Measurements from ENCODE around the gene DPYSL3. TPM values are rescaled to one million over a fixed set of nuclear protein-coding genes. Genes with fewer than 3 reads are reported as not detected.

The DPYSL3 gene
- total RNA-seq, 1 experiment from 2014 or later, result 17.2 TPM

DNA sequence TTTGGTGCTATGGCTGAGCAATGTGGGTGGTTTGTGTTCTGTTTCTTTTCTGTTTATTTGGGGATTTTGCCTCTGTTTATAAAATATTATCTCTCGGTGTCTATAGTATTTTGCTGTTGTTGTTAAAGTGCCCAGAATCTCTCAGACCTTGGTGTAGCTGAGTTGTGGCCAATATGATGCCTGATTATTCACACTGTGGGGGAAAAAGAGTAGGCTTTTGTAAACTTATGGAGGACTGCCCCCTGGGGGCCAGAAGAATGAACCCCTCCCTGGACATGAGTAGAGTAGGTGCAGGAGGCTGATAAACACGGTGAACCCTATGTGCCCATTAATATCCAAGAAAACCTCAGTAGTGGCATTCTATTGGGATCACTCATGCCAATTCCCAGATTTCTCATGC lies 49.0 kb upstream of the DPYSL3 start:
- Histone ChIP-seq H3K9ac (ENCODE audit: low read length) (no peak overlapping the region), H3K36me3 (ENCODE audit: control insufficient read depth in 1 of 2, insufficient read depth in 2 of 2, low read length in 2 of 2) (no peaks in the 10 kb centered on the region), H3K27me3 (ENCODE audit: insufficient read depth, low read length) (0 out of 2 replicates have a peak, but pooled peaks cover 7% of the 10 kb centered on the region), H4K20me1 (ENCODE audit: insufficient read depth) (no peaks in the 10 kb centered on the region), H3K4me2 (ENCODE audit: low read length) (no peak overlapping the region), H2AFZ (ENCODE audit: low read depth, low read length, poor library complexity, severe bottlenecking) (no peak overlapping the region), H3K79me2 (ENCODE audit: insufficient read depth, low read length) (no peaks in the 10 kb centered on the region), H3K9me2 (ENCODE audit: insufficient read depth) (no peaks in the 10 kb centered on the region), H3K9me3 (ENCODE audit: control insufficient read depth in 1 of 2, insufficient read depth in 1 of 2, low read depth in 1 of 2, low read length in 2 of 2) (no peaks in the 10 kb centered on the region), H3K27ac (ENCODE audit: low read depth, low read length) (no peak overlapping the region), H3K4me1 (ENCODE audit: control insufficient read depth in 1 of 2, insufficient read depth in 2 of 2, low read length in 2 of 2) (no peaks in the 10 kb centered on the region), H3K4me3 (replicated peaks in 1 of 2; ENCODE audit: low read depth in 1 of 2, low read length in 2 of 2) (no peak overlapping the region)
- RAD21 ChIA-PET (ENCODE audit: low non-redundant PET in 1 of 2, low total read pairs in 2 of 2, uncharacterized antibody in 2 of 2, unreplicated experiment in 2 of 2), result no interaction called here
- BruUV-seq (replicated peaks), result no TSS peak
- intact Hi-C loops (cut with micrococcal nuclease), result loop anchor here (2.0 kb wide), 1 partner anchor 94 kb away; no protein-coding TSS in a partner anchor
- peak; percentile 76 for ATAC-seq
- CTCF ChIA-PET, result interaction anchor here (0.6 to 2.7 kb wide), 5 partner anchors 11 to 334 kb away, joined by 3 to 12 read pairs (median 6); no protein-coding TSS in a partner anchor
- POLR2A ChIA-PET, result no interaction called here
- no peak for DNase-seq (ENCODE audit: low read depth, low spot score)
- TF ChIP-seq RAD21 (IDR thresholded peaks at IDR 0.05; ENCODE audit: low read depth) (peak; percentile 57), SRF (IDR thresholded peaks at IDR 0.05; ENCODE audit: low read depth) (no peak)
- TF ChIP-seq, protein P1, sequence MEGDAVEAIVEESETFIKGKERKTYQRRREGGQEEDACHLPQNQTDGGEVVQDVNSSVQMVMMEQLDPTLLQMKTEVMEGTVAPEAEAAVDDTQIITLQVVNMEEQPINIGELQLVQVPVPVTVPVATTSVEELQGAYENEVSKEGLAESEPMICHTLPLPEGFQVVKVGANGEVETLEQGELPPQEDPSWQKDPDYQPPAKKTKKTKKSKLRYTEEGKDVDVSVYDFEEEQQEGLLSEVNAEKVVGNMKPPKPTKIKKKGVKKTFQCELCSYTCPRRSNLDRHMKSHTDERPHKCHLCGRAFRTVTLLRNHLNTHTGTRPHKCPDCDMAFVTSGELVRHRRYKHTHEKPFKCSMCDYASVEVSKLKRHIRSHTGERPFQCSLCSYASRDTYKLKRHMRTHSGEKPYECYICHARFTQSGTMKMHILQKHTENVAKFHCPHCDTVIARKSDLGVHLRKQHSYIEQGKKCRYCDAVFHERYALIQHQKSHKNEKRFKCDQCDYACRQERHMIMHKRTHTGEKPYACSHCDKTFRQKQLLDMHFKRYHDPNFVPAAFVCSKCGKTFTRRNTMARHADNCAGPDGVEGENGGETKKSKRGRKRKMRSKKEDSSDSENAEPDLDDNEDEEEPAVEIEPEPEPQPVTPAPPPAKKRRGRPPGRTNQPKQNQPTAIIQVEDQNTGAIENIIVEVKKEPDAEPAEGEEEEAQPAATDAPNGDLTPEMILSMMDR (IDR thresholded peaks at IDR 0.05 in 2 of 3, conservative IDR thresholded peaks at IDR 0.05 in 1 of 3; ENCODE audit: borderline replicate concordance in 1 of 3, insufficient read depth in 1 of 3, low read depth in 2 of 3, low read length in 2 of 3), result peak; percentile 35 to 52 (median 46); a peak in 4 of 6 replicates

DNA sequence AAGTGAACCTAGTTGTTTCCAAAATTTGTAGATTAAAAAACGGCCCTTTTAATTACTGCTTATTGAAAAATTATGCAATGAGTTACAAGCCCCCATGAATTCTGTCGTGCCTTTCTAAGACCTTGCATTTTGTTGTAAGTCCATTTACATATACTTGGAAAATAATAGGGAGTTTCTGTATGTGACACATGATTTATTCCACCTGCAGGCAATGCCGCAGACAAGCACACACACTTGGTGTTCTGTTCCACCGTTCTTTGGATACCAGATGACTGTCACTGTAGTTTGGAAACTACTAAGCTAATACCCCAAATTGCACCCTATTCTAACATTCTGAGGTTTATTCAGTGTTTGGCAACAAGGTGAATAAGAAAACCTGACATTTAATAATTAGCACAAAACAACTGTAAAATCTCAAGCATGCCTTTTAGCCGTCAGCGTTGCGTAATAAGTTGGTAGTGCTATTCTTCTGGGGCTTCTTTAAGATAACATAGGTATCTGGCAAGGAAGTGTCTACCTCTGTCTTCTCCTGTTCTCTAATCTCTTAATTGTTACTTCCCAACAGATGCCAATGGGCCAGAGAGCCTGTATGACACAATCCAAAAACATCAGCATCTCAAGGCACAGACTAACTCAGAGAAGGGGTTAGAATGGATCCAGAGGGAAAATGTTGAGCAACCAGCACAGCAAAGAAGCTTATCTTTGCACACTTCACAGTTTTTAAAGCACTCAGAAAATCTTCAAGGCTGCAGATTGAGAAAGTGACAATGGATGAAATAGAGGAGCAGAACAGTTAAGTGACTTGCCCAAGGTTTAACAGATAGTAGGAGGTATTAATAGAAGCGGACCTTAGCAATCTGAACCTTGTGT lies 48.2 kb upstream of the DPYSL3 start:
- TF ChIP-seq SRF (IDR thresholded peaks at IDR 0.05; ENCODE audit: low read depth), result no peak
- TF ChIP-seq EGR1 (IDR thresholded peaks at IDR 0.05; ENCODE audit: low read depth), result no peak
- no peak for TF ChIP-seq ZNF274 (IDR thresholded peaks at IDR 0.05; ENCODE audit: low read depth, low read length)
- TF ChIP-seq, protein P2, sequence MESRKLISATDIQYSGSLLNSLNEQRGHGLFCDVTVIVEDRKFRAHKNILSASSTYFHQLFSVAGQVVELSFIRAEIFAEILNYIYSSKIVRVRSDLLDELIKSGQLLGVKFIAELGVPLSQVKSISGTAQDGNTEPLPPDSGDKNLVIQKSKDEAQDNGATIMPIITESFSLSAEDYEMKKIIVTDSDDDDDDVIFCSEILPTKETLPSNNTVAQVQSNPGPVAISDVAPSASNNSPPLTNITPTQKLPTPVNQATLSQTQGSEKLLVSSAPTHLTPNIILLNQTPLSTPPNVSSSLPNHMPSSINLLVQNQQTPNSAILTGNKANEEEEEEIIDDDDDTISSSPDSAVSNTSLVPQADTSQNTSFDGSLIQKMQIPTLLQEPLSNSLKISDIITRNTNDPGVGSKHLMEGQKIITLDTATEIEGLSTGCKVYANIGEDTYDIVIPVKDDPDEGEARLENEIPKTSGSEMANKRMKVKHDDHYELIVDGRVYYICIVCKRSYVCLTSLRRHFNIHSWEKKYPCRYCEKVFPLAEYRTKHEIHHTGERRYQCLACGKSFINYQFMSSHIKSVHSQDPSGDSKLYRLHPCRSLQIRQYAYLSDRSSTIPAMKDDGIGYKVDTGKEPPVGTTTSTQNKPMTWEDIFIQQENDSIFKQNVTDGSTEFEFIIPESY (IDR thresholded peaks at IDR 0.05; ENCODE audit: extremely low read depth, insufficient replicate concordance, low read length), result no peak
- DNase-seq (ENCODE audit: low read depth, low spot score), result no peak
- intact Hi-C loops (cut with micrococcal nuclease), result loop anchor here (2.0 kb wide), 1 partner anchor 93 kb away; no protein-coding TSS in a partner anchor
- H3K4me3 ChIP-seq (replicated peaks in 1 of 2; ENCODE audit: low read depth in 1 of 2, low read length in 2 of 2), result no peak overlapping the region
- H3K4me1 ChIP-seq (ENCODE audit: control insufficient read depth in 1 of 2, insufficient read depth in 2 of 2, low read length in 2 of 2), result no peaks in the 10 kb centered on the region
- H3K36me3 ChIP-seq (ENCODE audit: control insufficient read depth in 1 of 2, insufficient read depth in 2 of 2, low read length in 2 of 2), result no peaks in the 10 kb centered on the region
- no peak overlapping the region for H3K9ac ChIP-seq (ENCODE audit: low read length)
- H3K27ac ChIP-seq (ENCODE audit: low read depth, low read length), result no peak overlapping the region
- no peaks in the 10 kb centered on the region for H3K9me2 ChIP-seq (ENCODE audit: insufficient read depth)
- ChIA-PET RAD21 (ENCODE audit: low non-redundant PET in 1 of 2, low total read pairs in 2 of 2, uncharacterized antibody in 2 of 2, unreplicated experiment in 2 of 2) (no interaction called here), CTCF (interaction anchor here (0.6 to 2.7 kb wide), 5 partner anchors 11 to 334 kb away, joined by 3 to 12 read pairs (median 6); no protein-coding TSS in a partner anchor), POLR2A (no interaction called here)
- no peak for ATAC-seq
- no peak overlapping the region for H2AFZ ChIP-seq (ENCODE audit: low read depth, low read length, poor library complexity, severe bottlenecking)
- H3K9me3 ChIP-seq (ENCODE audit: control insufficient read depth in 1 of 2, insufficient read depth in 1 of 2, low read depth in 1 of 2, low read length in 2 of 2), result no peaks in the 10 kb centered on the region
- no TSS peak for BruUV-seq (replicated peaks)
- H4K20me1 ChIP-seq (ENCODE audit: insufficient read depth), result no peaks in the 10 kb centered on the region
- no peak overlapping the region for H3K4me2 ChIP-seq (ENCODE audit: low read length)
- H3K27me3 ChIP-seq (ENCODE audit: insufficient read depth, low read length), result 0 out of 2 replicates have a peak, but pooled peaks cover 7% of the 10 kb centered on the region
- no peaks in the 10 kb centered on the region for H3K79me2 ChIP-seq (ENCODE audit: insufficient read depth, low read length)
